Ishikawa (cell line): Measurements from ENCODE around the gene OS9.

ENCODE experiments used
- EGR1 ChIP-seq: IDR thresholded peaks from 2 replicates; pipeline ENCODE4 v1.6.1; 2012
- EP300 ChIP-seq: IDR thresholded peaks from 2 replicates; pipeline ENCODE4 v1.6.1; 2012; ENCODE audit warnings: borderline replicate concordance
- NFIC ChIP-seq: IDR thresholded peaks from 2 replicates; pipeline ENCODE4 v1.6.1; 2012
- RAD21 ChIP-seq: IDR thresholded peaks from 2 replicates; pipeline ENCODE4 v1.6.1; 2012; ENCODE audit warnings: low read depth
- TCF12 ChIP-seq: IDR thresholded peaks from 2 replicates; pipeline ENCODE4 v1.6.1; 2012; ENCODE audit warnings: low read depth
- TEAD4 ChIP-seq: IDR thresholded peaks from 2 replicates; pipeline ENCODE4 v1.6.1; 2012
- YY1 ChIP-seq: IDR thresholded peaks from 2 replicates; pipeline ENCODE4 v1.6.1; 2012; ENCODE audit warnings: low read depth
- TF ChIP-seq, protein P1 (sequence below): IDR thresholded peaks from 2 replicates; pipeline ENCODE4 v1.6.1; 2012; ENCODE audit warnings: low read depth, mild to moderate bottlenecking
- TF ChIP-seq, protein P2 (sequence below): IDR thresholded peaks from 2 replicates; pipeline ENCODE4 v1.6.1; 2012
- TF ChIP-seq, protein P3 (sequence below): IDR thresholded peaks from 2 replicates; pipeline ENCODE4 v1.6.1; 2012

DNA sequence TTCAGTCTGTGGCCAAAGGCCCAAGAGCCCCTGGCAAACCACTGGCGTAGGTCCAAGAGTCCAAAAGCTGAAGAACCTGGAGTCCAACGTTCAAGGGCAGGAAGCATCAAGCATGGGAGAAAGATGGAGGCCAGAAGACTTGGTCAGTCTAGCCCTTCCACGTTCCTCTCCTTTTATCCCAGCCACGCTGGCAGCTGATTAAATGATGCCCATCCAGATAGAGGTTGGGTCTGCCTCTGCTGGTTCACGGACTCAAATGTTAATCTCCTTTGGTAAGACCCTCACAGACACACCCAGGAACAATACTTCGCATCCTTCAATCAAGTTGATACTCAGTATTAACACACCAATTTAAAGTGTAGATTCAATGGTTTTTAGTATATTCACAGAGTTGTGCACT is 21.1 kb upstream of the OS9 start:
- TF ChIP-seq, protein P1, sequence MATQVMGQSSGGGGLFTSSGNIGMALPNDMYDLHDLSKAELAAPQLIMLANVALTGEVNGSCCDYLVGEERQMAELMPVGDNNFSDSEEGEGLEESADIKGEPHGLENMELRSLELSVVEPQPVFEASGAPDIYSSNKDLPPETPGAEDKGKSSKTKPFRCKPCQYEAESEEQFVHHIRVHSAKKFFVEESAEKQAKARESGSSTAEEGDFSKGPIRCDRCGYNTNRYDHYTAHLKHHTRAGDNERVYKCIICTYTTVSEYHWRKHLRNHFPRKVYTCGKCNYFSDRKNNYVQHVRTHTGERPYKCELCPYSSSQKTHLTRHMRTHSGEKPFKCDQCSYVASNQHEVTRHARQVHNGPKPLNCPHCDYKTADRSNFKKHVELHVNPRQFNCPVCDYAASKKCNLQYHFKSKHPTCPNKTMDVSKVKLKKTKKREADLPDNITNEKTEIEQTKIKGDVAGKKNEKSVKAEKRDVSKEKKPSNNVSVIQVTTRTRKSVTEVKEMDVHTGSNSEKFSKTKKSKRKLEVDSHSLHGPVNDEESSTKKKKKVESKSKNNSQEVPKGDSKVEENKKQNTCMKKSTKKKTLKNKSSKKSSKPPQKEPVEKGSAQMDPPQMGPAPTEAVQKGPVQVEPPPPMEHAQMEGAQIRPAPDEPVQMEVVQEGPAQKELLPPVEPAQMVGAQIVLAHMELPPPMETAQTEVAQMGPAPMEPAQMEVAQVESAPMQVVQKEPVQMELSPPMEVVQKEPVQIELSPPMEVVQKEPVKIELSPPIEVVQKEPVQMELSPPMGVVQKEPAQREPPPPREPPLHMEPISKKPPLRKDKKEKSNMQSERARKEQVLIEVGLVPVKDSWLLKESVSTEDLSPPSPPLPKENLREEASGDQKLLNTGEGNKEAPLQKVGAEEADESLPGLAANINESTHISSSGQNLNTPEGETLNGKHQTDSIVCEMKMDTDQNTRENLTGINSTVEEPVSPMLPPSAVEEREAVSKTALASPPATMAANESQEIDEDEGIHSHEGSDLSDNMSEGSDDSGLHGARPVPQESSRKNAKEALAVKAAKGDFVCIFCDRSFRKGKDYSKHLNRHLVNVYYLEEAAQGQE = no peak
- TF ChIP-seq, protein P2, sequence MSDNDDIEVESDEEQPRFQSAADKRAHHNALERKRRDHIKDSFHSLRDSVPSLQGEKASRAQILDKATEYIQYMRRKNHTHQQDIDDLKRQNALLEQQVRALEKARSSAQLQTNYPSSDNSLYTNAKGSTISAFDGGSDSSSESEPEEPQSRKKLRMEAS = no peak
- TF ChIP-seq EGR1 (no peak), TCF12 (no peak), NFIC (no peak), TEAD4 (no peak), EP300 (no peak), YY1 (no peak), RAD21 (no peak)
- TF ChIP-seq, protein P3, sequence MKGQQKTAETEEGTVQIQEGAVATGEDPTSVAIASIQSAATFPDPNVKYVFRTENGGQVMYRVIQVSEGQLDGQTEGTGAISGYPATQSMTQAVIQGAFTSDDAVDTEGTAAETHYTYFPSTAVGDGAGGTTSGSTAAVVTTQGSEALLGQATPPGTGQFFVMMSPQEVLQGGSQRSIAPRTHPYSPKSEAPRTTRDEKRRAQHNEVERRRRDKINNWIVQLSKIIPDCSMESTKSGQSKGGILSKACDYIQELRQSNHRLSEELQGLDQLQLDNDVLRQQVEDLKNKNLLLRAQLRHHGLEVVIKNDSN = no peak
